Neuron (in vitro differentiated cells): ENCODE data around the gene STK10.
A peak's percentile ranks its signal among the peaks of the same experiment; 100 is the strongest.
"Not testable (repeated sequence)": the region's sequence is repeated elsewhere in the genome, so short reads cannot be mapped to it uniquely, and the experiment has no call there.

ENCODE experiments used
- H2AFZ ChIP-seq: one replicate; pipeline ENCODE4 v1.6.1; 2013; ENCODE audit warnings: low read depth, mild to moderate bottlenecking, inconsistent platforms, low read length, moderate library complexity
- H3K27me3 ChIP-seq: one replicate; pipeline ENCODE4 v1.6.1; 2013; ENCODE audit warnings: low read length; ENCODE audit not compliant: insufficient read depth
- H3K36me3 ChIP-seq: one replicate; pipeline ENCODE4 v1.6.1; 2013; ENCODE audit warnings: low read length; ENCODE audit not compliant: insufficient read depth
- H3K4me1 ChIP-seq: one replicate; pipeline ENCODE4 v1.6.1; 2013; ENCODE audit warnings: low read length; ENCODE audit not compliant: insufficient read depth
- H3K4me3 ChIP-seq: 2 replicates; pipeline ENCODE4 v1.5.1; 2013; ENCODE audit warnings: mild to moderate bottlenecking, low read length, moderate library complexity
- H3K9me3 ChIP-seq: one replicate; pipeline ENCODE4 v1.6.1; 2013; ENCODE audit warnings: low read length

The STK10 gene

DNA sequence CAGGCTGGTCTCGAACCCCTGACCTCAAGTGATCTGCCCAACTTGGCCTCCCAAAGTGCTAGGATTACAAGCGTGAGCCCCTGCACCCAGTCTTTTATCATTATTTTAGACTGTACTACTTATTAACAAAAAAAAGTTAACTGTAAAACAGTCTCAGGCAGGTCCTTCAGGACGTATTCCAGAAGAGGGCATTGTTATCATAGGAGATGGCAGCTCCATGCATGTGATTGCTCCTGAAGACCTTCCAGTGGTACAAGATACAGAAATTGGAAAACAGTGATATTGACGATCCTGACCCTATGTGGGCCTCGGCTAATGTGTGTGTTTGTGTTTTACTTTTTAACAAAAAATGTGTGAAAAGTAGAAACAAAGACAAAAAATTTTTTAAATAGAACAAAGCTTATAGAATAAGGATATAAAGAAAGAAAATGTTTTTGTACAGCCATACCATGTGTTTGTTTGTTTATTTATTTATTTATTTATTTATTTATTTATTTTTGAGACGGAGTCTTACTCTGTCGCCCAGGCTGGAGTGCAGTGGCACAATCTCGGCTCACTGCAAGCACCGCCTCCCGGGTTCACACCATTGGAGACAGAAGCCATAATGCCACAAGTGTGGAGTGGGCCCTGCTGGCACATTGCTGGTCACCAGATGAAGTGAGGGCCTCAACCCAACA is 167.8 kb downstream of the STK10 start:
- not testable (repeated sequence) for H3K36me3 ChIP-seq, H3K9me3 ChIP-seq, H2AFZ ChIP-seq, H3K4me1 ChIP-seq, H3K27me3 ChIP-seq, H3K4me3 ChIP-seq

DNA sequence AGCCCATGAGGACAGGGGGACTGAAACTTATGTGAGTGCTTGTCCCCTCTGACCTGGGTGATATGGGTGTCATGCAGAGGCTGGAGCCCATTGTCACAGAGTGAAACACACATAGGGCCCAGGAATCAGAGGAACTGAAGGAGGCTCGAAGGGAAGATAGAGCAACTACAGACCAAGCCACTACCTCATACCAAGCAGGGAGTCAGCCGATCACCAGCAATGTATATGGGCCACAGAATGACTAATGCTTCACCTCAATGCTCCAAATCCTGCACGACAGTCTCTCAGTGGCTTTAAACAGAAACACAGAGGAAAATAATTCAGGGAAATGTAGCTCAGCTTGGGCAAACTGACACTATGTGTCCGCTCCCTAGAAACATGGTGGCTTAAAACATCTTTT is 172.7 kb downstream of the STK10 start:
- Histone ChIP-seq H3K4me1 (no peaks in the 10 kb centered on the region), H2AFZ (no peak overlapping the region), H3K4me3 (no peak overlapping the region), H3K9me3 (no peaks in the 10 kb centered on the region), H3K27me3 (no peaks in the 10 kb centered on the region), H3K36me3 (no peaks in the 10 kb centered on the region)

GRCh38 chr5:172010278-172010677 is 177.7 kb downstream of the STK10 start:
- Histone ChIP-seq H3K27me3 (no peaks in the 10 kb centered on the region), H3K9me3 (no peaks in the 10 kb centered on the region), H3K4me1 (peaks cover 20% of the 10 kb centered on the region), H3K4me3 (no peak overlapping the region), H2AFZ (no peak overlapping the region), H3K36me3 (no peaks in the 10 kb centered on the region)

- Histone ChIP-seq H3K4me3 (no peak overlapping the region), H3K9me3 (no peaks in the 10 kb centered on the region), H3K27me3 (no peaks in the 10 kb centered on the region), H3K4me1 (peaks cover 25% of the 10 kb centered on the region), H3K36me3 (no peaks in the 10 kb centered on the region), H2AFZ (no peak overlapping the region)
Observed at GRCh38 chr5:172009536-172010270, 178.3 kb downstream of the STK10 start.

- Histone ChIP-seq H3K9me3 (no peaks in the 10 kb centered on the region), H3K27me3 (no peaks in the 10 kb centered on the region), H3K36me3 (no peaks in the 10 kb centered on the region), H2AFZ (no peak overlapping the region), H3K4me3 (no peak overlapping the region), H3K4me1 (peaks cover 35% of the 10 kb centered on the region)
Observed at GRCh38 chr5:172008689-172009141, 179.3 kb downstream of the STK10 start.

GRCh38 chr5:172008111-172008455 is 179.9 kb downstream of the STK10 start:
- Histone ChIP-seq H3K4me3 (peak overlapping the region; percentile 63), H2AFZ (no peak overlapping the region), H3K9me3 (no peaks in the 10 kb centered on the region), H3K4me1 (peaks cover 39% of the 10 kb centered on the region), H3K36me3 (no peaks in the 10 kb centered on the region), H3K27me3 (no peaks in the 10 kb centered on the region)

DNA sequence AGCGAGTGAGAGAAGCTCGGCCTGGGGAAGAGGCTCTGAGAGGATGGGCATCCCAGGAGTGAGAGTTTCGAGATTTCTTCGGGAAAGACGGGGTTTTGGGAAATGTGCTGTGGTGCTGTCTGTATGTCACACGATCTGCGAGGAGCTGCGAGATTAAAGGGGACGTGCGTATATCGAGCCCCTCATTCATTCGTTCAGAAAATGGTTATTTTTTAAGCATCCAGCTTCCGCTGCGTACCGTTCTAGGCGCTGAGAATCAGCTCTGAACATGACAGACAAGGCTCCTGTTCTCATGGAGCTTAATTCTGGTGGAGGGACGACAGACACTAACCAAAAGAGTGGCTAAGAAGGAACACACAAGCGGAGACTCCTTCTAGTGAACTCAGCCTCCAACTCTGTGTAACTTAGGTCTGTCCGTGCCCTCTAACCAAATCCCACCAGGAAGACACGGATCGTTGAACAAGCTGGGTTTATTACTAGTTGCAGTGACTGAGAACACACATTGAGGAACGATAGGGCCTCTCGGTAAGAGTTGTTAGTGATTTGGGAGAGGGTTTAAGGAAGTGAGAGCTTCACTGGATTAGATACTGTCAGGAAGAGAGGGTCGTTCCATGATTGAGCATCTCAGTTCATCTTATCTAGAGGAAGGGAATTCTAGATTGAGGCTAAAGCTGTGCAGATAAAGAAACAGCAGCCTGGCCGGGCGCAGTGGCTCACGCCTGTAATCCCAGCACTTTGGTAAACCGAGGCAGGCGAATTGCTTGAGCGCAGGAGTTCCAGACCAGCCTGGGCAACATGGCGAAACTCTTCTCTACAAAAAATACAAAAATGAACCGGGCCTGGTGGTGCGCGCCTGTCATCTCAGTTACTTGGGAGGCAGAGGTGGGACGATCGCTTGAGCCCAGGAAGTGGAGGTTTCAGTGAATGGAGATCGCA is 180.6 kb downstream of the STK10 start:
- no peaks in the 10 kb centered on the region for H3K27me3 ChIP-seq
- H3K4me3 ChIP-seq: peak overlapping the region; percentile 63
- H3K9me3 ChIP-seq: no peaks in the 10 kb centered on the region
- peaks cover 39% of the 10 kb centered on the region for H3K4me1 ChIP-seq
- peak overlapping the region; percentile 41 for H2AFZ ChIP-seq
- H3K36me3 ChIP-seq: no peaks in the 10 kb centered on the region

- Histone ChIP-seq H3K4me1 (peaks cover 39% of the 10 kb centered on the region), H3K27me3 (no peaks in the 10 kb centered on the region), H3K36me3 (no peaks in the 10 kb centered on the region), H3K4me3 (peak within 1 kb of the TSS; percentile 63), H2AFZ (peak within 1 kb of the TSS; percentile 56), H3K9me3 (no peaks in the 10 kb centered on the region)
Observed at GRCh38 chr5:172006321-172007174, 181.5 kb downstream of the STK10 start, which contains the start of gene FBXW11. TSS of gene FBXW11 (minus strand) at chr5:172006638. CDS start at chr5:172006502, 136 bp downstream.

DNA sequence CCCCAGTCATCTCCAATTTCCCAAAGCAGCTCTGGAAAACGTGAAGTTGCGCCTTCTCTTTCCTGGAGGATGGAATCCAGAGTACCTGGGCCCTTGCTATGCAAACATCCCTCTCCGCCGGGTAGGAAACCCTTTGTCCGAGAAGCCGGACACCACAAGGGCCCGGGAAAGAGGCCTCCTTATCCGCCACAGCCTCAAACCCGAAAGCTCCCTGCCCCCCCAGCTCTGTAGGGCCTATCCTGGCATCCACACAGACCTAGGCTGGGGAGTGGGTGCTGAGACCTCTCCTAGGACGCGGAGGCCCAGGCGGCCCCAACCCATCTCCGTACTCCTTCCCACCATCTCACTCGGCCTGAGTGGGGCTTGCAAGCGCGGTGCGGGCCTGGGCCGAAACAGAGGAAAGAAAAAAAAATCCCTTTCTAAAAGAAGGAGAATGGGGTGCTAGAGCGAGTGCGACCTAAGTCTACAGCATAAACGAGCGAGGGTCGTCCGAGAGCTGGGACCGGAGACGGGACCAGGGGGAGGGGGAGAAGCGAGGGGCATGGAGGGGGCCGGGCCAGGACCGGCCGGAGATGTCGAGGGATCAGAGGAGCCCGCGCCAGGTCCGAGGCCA is 182.2 kb downstream of the STK10 start:
- Histone ChIP-seq H3K36me3 (no peaks in the 10 kb centered on the region), H3K4me1 (peaks cover 39% of the 10 kb centered on the region), H3K27me3 (no peaks in the 10 kb centered on the region), H3K4me3 (peak overlapping the region; percentile 63), H2AFZ (peak overlapping the region; percentile 56), H3K9me3 (no peaks in the 10 kb centered on the region)

DNA sequence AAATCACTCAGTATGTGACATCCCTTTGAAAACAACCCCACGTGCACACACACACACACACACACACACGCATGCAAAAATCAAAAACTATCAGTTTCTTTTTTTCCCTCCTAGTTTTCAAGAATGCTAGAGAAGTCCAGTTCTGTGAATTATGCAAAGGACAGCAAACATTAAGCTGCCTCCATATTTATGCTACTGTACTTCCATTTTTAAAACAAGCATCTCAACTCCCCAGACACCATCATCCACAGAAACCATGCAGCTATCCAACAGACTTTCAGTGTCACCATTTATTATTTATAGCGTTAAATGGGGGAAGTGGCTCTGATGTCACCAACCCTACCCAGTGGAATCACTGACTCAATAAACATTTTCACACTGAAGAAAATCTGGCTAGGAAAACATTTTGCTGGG is 183.2 kb downstream of the STK10 start:
- Histone ChIP-seq H3K4me1 (peaks cover 39% of the 10 kb centered on the region), H3K36me3 (no peaks in the 10 kb centered on the region), H3K4me3 (peak overlapping the region; percentile 63), H2AFZ (no peak overlapping the region), H3K9me3 (no peaks in the 10 kb centered on the region), H3K27me3 (no peaks in the 10 kb centered on the region)

- peaks cover 33% of the 10 kb centered on the region for H3K4me1 ChIP-seq
- no peak overlapping the region for H3K4me3 ChIP-seq
- H3K36me3 ChIP-seq: no peaks in the 10 kb centered on the region
- H3K27me3 ChIP-seq: no peaks in the 10 kb centered on the region
- no peak overlapping the region for H2AFZ ChIP-seq
- H3K9me3 ChIP-seq: no peaks in the 10 kb centered on the region
Observed at GRCh38 chr5:172003746-172004145, 184.3 kb downstream of the STK10 start.
